Neural progenitor cell (in vitro differentiated cells): Measurements from ENCODE around the gene PSKH1. TPM values are rescaled to one million over a fixed set of nuclear protein-coding genes. Genes with fewer than 3 reads are reported as not detected.
A peak's percentile ranks its signal among the peaks of the same experiment; 100 is the strongest.

Experiments used
- DNase-seq: peaks from one replicate; pipeline ENCODE4 v3.0.0-alpha.2; 2016; ENCODE audit warnings: low spot score
- H2AFZ ChIP-seq: fragments of 200-600 bp; sonication (generic); replicated peaks from 2 replicates; pipeline ENCODE4 v1.6.1; 2016; ENCODE audit warnings: antibody characterized with exemption
- H3F3A ChIP-seq: fragments of 200-600 bp; sonication (generic); 2 replicates; pipeline ENCODE4 v1.6.1; 2016; ENCODE audit warnings: antibody characterized with exemption, low read depth
- H3K27ac ChIP-seq: fragments of 200-600 bp; sonication (generic); 2 replicates; pipeline ENCODE4 v1.5.1; 2016; ENCODE audit warnings: mild to moderate bottlenecking
- H3K27me3 ChIP-seq: fragments of 200-600 bp; sonication (generic); 2 replicates; pipeline ENCODE4 v1.6.1; 2016; ENCODE audit warnings: mild to moderate bottlenecking, moderate library complexity
- H3K36me3 ChIP-seq: fragments of 200-600 bp; sonication (generic); 2 replicates; pipeline ENCODE4 v1.5.1; 2016
- H3K4me1 ChIP-seq: fragments of 200-600 bp; sonication (generic); 2 replicates; pipeline ENCODE4 v1.6.1; 2016; ENCODE audit warnings: mixed run types
- H3K4me2 ChIP-seq: fragments of 200-600 bp; sonication (generic); 2 replicates; pipeline ENCODE4 v1.6.1; 2016
- H3K4me3 ChIP-seq: fragments of 200-600 bp; sonication (generic); 2 replicates; pipeline ENCODE4 v1.5.1; 2016
- H3K79me2 ChIP-seq: fragments of 200-600 bp; sonication (generic); 2 replicates; pipeline ENCODE4 v1.6.1; 2016; ENCODE audit warnings: low read depth
- H3K9ac ChIP-seq: fragments of 200-600 bp; sonication (generic); 2 replicates; pipeline ENCODE4 v1.6.1; 2016
- H3K9me3 ChIP-seq: fragments of 200-600 bp; sonication (generic); 2 replicates; pipeline ENCODE4 v1.5.1; 2016; ENCODE audit warnings: low read depth
- H4K20me1 ChIP-seq: fragments of 200-600 bp; sonication (generic); 2 replicates; pipeline ENCODE4 v1.6.1; 2016; ENCODE audit warnings: low read depth
- H3K27ac Mint-ChIP-seq: 3 replicates; pipeline ENCODE4 v1.8.0; 2021; ENCODE audit warnings: mixed read lengths
- H3K27me3 Mint-ChIP-seq: 2 replicates; pipeline ENCODE4 v1.8.0; 2022; ENCODE audit warnings: low read depth, mild to moderate bottlenecking, inconsistent platforms, moderate library complexity, mixed read lengths; ENCODE audit not compliant: insufficient read depth
- H3K36me3 Mint-ChIP-seq: 3 replicates; pipeline ENCODE4 v1.8.0; 2021; ENCODE audit warnings: mixed read lengths
- H3K4me1 Mint-ChIP-seq: 3 replicates; pipeline ENCODE4 v1.8.0; 2021; ENCODE audit warnings: mixed read lengths
- H3K4me3 Mint-ChIP-seq: 3 replicates; pipeline ENCODE4 v1.8.0; 2021; ENCODE audit warnings: mild to moderate bottlenecking, moderate library complexity, mixed read lengths
- H3K9me3 Mint-ChIP-seq: 3 replicates; pipeline ENCODE4 v1.8.0; 2020; ENCODE audit warnings: mixed read lengths
- EZH2 ChIP-seq: fragments of 200-600 bp; sonication (generic); IDR thresholded peaks from 2 replicates; pipeline ENCODE4 v1.6.1; 2017; ENCODE audit warnings: antibody characterized with exemption, mild to moderate bottlenecking, moderate library complexity
- EZH2phosphoT487 ChIP-seq: fragments of 200-600 bp; sonication (generic); IDR thresholded peaks from 2 replicates; pipeline ENCODE4 v1.6.1; 2017; ENCODE audit warnings: antibody characterized with exemption
- total RNA-seq: library from RNA; depleted of rRNA; stranded (reverse); fragments of >200 nt; gene quantifications from 2 replicates; pipeline ENCODE4 v1.2.3, GENCODE V29; 2015; ENCODE audit warnings: low replicate concordance
- TF ChIP-seq, protein P1 (sequence below): fragments of 200-600 bp; sonication (generic); IDR thresholded peaks from 2 replicates; pipeline ENCODE4 v1.5.1; 2017; ENCODE audit warnings: antibody characterized with exemption, mild to moderate bottlenecking

PSKH1 gene
- total RNA-seq, 1 donor from 2014 or later, result 13.1 TPM

GRCh38 chr16:67946128-67946569 lies 53.1 kb downstream of the PSKH1 start:
- H3F3A ChIP-seq, result peaks cover 32% of the 10 kb centered on the region
- H2AFZ ChIP-seq, result no peak overlapping the region
- H3K4me1 ChIP-seq, result peaks cover 16% of the 10 kb centered on the region
- no peak overlapping the region for H3K27ac ChIP-seq
- no peaks in the 10 kb centered on the region for H3K9me3 Mint-ChIP-seq
- no peak for DNase-seq
- H3K36me3 ChIP-seq, result no peaks in the 10 kb centered on the region
- no peak overlapping the region for H3K4me3 Mint-ChIP-seq
- H3K9ac ChIP-seq, result no peak overlapping the region
- H3K79me2 ChIP-seq, result no peaks in the 10 kb centered on the region
- no peak overlapping the region for H3K4me3 ChIP-seq
- peaks cover 33% of the 10 kb centered on the region for H4K20me1 ChIP-seq
- H3K27ac Mint-ChIP-seq, result no peak overlapping the region
- no peaks in the 10 kb centered on the region for H3K27me3 ChIP-seq
- peaks cover 5% of the 10 kb centered on the region for H3K27me3 Mint-ChIP-seq
- no peaks in the 10 kb centered on the region for H3K36me3 Mint-ChIP-seq
- H3K4me2 ChIP-seq, result no peak overlapping the region
- TF ChIP-seq EZH2 (no peak), EZH2phosphoT487 (no peak)
- TF ChIP-seq, protein P1, sequence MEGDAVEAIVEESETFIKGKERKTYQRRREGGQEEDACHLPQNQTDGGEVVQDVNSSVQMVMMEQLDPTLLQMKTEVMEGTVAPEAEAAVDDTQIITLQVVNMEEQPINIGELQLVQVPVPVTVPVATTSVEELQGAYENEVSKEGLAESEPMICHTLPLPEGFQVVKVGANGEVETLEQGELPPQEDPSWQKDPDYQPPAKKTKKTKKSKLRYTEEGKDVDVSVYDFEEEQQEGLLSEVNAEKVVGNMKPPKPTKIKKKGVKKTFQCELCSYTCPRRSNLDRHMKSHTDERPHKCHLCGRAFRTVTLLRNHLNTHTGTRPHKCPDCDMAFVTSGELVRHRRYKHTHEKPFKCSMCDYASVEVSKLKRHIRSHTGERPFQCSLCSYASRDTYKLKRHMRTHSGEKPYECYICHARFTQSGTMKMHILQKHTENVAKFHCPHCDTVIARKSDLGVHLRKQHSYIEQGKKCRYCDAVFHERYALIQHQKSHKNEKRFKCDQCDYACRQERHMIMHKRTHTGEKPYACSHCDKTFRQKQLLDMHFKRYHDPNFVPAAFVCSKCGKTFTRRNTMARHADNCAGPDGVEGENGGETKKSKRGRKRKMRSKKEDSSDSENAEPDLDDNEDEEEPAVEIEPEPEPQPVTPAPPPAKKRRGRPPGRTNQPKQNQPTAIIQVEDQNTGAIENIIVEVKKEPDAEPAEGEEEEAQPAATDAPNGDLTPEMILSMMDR, result no peak
- H3K9me3 ChIP-seq, result no peaks in the 10 kb centered on the region
- H3K4me1 Mint-ChIP-seq, result peaks cover 20% of the 10 kb centered on the region

DNA sequence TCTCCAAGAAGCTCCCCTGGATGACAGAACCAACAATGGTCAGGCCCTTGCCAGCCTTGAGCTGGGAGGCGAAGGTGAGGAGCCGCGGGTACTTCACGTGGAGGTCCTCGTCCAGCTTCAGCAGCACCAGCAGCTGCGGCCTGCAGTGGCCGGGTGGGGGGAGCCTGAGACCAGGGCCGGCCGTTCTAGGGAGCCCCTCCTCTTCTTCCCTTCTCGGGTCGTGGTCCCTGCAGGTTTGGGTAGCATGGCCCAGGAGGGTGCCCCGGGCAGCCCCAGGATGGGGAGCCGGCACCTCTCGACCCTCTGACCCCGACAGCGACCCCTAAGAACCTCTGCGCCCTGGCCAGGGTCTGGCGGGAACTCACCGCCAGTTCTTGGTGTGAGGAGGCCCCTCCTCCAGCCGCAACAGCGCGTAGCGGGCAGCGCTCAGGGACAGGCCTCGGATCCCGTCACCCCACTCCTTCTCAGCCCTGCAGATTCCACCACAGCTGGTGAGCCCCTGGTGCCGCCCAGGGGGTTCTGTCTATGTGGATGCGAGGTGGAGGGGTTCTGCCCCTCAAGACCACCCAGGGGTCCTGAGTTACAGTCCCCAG lies 54.0 kb downstream of the PSKH1 start:
- no peaks in the 10 kb centered on the region for H3K27me3 ChIP-seq
- Mint-ChIP-seq H3K9me3 (no peaks in the 10 kb centered on the region), H3K27ac (no peak overlapping the region), H3K36me3 (no peaks in the 10 kb centered on the region), H3K4me1 (peaks cover 16% of the 10 kb centered on the region), H3K4me3 (no peak overlapping the region), H3K27me3 (peaks cover 8% of the 10 kb centered on the region)
- H3F3A ChIP-seq, result peaks cover 23% of the 10 kb centered on the region
- H3K9me3 ChIP-seq, result no peaks in the 10 kb centered on the region
- no peak for DNase-seq
- no peak overlapping the region for H3K4me3 ChIP-seq
- no peak overlapping the region for H3K4me2 ChIP-seq
- no peaks in the 10 kb centered on the region for H3K36me3 ChIP-seq
- no peak overlapping the region for H3K27ac ChIP-seq
- H3K79me2 ChIP-seq, result no peaks in the 10 kb centered on the region
- peaks cover 16% of the 10 kb centered on the region for H3K4me1 ChIP-seq
- no peak overlapping the region for H2AFZ ChIP-seq
- peaks cover 24% of the 10 kb centered on the region for H4K20me1 ChIP-seq
- TF ChIP-seq, protein P1, result no peak
- TF ChIP-seq EZH2, result no peak
- no peak overlapping the region for H3K9ac ChIP-seq

- H3F3A ChIP-seq, result peaks cover 14% of the 10 kb centered on the region
- no peaks in the 10 kb centered on the region for H3K79me2 ChIP-seq
- no peaks in the 10 kb centered on the region for H3K36me3 Mint-ChIP-seq
- H3K4me3 Mint-ChIP-seq, result no peak overlapping the region
- DNase-seq, result no peak
- TF ChIP-seq EZH2phosphoT487 (no peak), EZH2 (no peak)
- TF ChIP-seq, protein P1, result no peak
- H3K4me1 Mint-ChIP-seq, result peaks cover 14% of the 10 kb centered on the region
- peak overlapping the region; percentile 20 for H3K27ac Mint-ChIP-seq
- H3K4me3 ChIP-seq, result no peak overlapping the region
- no peak overlapping the region for H3K4me2 ChIP-seq
- H2AFZ ChIP-seq, result no peak overlapping the region
- no peaks in the 10 kb centered on the region for H3K9me3 Mint-ChIP-seq
- no peak overlapping the region for H3K9ac ChIP-seq
- no peaks in the 10 kb centered on the region for H3K36me3 ChIP-seq
- peaks cover 8% of the 10 kb centered on the region for H3K27me3 Mint-ChIP-seq
- H4K20me1 ChIP-seq, result peaks cover 17% of the 10 kb centered on the region
- H3K9me3 ChIP-seq, result no peaks in the 10 kb centered on the region
- no peaks in the 10 kb centered on the region for H3K27me3 ChIP-seq
- no peak overlapping the region for H3K27ac ChIP-seq
- peaks cover 16% of the 10 kb centered on the region for H3K4me1 ChIP-seq
Observed at GRCh38 chr16:67948015-67948414, 55.0 kb downstream of the PSKH1 start.
